Measurements from ENCODE around the gene TMEM250.
A peak's percentile ranks its signal among the peaks of the same experiment; 100 is the strongest.
"Not testable (repeated sequence)": the region's sequence is repeated elsewhere in the genome, so short reads cannot be mapped to it uniquely, and the experiment has no call there.

The TMEM250 gene

DNA sequence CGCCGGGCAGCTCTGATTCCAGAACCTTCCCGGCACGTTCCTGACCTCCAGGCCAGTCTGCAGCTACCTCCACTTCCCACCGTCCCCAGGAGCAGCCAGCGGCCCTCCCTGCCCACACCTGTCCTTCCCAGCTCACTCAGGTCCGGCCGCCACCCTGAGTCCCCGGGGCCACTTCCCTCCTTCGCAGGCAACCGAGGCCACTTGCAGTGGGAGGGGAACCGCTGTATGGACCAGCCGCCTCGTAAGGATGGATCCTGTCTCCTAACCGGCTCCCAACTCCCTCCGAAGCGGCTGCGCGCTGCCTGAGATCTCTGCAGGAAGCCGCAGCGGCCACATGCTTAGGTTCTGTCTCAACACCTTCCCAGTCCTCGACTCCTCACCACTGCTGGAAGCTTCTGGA is 7.5 kb downstream of the TMEM250 start:
- DNase-seq (ENCODE audit: low read depth in 2 of 2), result no peak

DNA sequence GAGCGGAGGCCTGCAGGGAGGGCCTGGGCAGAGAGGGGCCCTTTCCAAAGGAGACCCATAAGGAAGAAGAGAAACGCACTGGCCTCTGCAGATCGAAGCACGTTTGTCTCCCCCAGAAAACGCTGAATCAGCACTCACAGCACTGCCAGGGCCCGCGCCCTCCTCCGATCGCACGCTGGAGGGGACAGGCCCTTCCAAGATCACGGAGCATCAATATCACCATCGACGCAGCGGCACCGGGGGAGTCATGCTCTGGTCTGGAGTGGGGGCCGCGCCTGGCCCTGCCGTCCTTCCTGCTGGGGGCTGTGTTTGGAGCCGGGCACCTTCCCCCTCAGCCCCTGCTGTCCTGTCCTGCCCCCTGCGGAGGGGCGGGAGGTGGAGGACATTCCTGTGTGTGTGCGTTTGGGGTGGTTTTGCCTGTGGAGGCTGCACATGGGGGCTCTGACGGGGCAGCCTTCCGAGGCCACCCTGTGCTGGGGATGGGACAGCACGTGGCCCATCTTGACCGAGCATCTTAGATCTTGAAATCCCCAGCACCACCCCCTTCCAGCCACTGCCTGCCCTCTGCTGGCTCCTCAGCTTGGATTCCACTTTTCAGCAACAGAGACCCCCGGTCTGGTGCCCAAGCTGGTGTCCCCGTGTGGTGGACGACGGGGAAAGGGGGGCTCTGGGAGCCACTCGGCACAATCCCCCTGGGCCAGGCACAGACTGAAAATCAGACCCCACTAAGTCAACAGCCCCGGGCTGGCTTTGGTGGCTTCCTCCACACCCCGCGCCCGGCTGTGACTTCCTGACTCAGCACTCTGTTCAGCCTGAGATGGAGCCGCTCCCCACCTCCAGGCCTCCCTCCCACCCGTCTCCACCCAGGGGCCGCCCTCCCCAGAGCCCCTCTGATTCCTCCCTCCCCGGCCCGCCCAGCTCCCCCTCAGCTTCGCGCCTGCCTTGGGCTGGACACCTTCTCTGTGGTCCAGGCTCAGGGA is 8.3 kb downstream of the TMEM250 start:
- no peak for DNase-seq (ENCODE audit: low read depth in 2 of 2)

DNA sequence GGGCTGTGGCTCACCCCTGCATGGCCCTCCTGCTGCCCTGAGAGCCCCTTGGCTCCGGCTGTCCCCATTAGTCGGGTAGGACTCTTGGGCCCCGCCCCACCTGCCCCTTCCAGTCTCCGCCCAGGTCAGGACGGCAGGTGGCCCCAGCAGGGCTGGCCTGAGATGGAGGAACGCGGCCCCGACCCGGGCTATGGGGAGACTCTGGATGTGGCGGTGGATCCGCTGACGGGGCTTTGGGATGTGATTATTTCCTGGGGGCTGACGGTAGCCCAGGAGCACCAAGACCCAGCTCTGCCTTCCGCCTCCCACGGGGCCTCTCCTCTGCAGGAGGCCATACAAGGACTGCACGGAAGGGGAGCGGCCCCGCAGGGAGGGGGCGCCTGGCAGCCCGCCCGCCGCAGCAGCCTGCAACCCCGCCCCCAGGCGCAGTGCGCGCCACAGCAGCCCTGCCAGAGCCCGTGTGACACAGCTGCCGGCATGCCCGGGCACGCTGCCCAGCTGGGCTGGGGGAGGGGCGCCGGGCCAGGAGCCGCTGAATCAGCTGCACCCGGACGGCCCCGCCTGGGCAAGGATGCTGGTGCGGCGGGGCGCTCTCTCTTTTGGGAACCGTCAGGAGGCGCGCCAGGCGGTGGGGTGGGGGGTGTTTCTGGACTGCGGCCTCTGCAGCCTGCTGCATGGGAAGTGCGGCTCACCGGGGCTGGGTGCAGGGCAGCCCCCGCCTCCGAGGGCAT is 9.2 kb downstream of the TMEM250 start:
- peak; percentile 78 to 85 for DNase-seq (ENCODE audit: low read depth in 2 of 2)

DNA sequence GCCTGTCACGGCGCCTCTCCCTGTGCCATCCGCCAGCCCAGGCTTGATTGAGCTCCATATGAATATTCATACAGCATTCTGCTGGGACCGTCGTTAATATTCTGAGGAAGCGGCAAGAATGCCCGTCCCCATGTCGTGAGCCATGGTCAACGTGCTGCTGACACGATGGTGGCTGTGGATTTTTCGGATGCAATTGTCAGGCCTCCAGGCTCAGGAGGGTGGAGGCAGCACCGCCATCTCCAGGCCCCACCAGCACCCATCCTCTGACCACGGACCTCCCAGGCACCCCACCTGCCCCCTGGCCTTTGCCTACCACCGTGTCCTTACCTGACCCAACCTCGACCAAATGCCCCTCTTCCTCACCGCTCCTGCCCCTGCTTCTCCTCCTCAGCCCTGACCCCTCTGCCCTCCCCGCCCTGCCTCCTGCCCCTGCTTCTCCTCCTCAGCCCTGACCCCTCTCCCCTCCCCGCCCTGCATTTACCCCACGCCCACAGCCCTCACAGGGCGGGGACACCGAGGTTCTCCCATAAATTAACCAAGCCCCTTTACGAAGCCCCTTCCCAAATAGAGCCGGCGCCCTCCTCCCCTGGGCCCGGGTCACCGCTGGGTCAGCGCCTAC is 9.9 kb downstream of the TMEM250 start:
- no peak for DNase-seq (ENCODE audit: low read depth in 2 of 2)

DNA sequence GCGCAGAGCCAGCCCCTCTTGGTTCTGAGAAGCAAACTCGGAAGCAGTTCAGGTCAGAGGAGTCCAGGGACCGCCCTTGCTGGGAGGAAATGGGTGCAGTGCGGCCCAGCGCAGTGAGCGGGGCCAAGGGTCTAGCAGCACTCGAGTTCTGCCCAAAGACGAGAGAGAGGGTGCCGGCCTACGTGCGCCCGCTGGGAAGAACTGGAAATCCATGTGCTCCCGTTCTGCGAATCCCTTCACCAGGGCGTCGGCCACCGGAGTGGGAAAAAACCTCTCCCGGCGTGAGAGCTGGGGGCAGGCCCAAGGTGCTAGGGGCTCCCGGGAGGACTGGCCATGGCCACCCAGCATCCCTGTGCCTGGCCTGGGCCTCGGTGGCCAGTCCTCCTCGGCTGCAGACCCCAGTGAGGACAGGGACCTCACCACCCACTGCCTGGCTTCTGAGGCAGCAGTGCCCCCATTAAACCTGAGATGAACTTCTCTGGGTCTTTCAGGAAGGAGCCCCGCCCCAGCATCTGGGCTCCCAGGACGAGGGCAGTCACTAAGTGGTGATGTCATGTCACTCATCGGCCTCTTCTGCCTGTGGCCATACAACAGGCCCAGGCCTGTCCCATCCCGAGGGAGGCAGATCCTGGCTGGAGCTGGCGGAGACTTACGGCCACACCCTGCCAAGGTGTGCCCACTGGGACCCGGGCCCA is 10.6 kb downstream of the TMEM250 start:
- no peak for DNase-seq (ENCODE audit: low read depth in 2 of 2)

DNA sequence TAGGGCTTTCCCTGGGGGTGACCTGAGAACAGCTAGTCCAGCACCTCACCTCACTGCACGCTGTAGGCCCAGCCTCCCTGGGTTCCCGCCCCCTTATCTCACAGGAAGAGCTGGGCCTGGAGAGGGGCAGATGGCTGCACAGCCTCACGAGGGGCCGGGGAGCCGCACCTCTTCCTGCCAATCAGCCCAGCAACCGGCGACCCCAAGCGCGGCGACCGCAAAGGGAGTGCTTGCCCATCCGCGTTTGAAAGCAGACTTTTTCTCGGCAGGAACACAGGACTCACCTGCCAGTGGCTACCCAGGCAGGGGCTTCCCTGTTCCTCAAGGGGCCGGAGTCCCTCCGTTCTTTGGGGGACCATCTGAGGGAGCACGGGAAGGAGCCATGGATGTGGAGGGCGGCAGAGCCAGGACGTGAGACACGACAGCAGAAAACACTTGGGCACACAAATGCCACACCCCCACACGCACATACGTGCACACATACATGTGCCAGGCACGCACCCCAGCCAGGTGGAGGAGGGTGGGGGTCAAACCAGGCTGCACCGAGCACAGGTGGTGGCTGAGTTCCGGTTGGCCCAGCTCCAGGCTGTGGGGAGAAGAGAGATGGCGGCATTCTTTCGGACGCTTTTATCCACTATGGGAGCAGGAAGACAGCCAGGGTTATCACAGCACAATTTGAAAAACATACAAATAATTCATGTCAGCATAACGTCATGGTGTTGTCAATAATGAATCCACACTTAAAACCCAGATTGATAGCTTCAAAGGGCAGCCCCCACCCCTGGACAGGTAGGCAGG is 11.3 kb downstream of the TMEM250 start:
- no peak for DNase-seq (ENCODE audit: low read depth in 2 of 2)

DNA sequence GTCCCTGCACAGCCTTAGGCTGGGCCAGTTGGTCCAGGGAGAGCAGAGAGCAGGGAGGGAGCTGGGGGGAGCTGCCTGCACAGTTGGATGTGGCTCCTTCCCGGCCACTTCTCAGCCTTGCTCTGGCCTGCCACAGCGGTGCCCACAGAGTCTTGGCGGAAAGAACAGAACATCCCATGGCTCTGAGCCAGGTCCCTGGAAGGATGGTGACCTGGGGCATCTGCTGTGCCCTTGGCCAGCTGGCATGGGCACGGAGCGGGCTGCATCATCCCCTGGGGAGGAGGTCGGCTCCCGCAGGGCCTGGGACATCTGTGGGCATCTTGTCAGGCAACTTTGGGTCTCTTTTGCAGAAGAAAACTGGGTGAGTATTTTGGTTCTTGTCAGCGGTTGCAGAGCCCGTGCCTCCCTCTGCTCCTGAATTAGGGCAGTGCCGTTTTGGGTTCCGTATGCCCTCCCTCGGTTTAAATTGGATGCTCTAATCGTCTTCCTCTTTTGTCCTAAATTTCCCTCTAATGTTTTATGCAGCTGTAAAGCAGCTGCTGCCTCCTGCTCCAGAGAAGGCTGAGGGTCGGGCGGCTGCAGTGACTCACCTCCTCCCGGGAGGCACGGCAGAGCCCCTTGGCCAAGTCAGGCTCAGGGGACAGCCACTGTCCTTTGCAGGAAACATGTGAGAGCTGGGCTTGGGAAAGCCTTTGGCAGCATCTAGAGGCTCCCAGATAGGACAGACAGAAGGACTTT is 13.1 kb downstream of the TMEM250 start:
- no peak for DNase-seq (ENCODE audit: low read depth in 2 of 2)

DNA sequence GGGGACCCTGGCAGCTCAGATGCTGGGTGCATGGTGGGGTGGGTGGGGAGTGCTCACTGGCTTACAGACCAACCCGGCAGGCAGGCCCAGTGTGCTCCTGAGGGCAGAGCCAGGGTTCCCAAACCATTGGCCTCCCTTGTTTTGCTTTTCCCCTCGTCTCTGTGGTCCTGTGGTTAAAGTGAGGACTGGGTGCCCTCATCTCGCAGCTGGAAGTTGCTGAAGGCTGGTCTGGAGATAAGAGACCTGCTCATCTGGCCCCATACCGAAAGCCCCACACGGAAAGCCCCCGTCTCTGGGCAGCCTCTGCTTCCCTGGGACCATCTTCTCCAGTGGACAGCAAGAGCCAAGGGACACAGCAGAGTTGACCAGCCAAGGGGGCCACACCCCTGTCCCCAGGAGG is 13.8 kb downstream of the TMEM250 start:
- DNase-seq (ENCODE audit: low read depth in 2 of 2), result no peak

DNA sequence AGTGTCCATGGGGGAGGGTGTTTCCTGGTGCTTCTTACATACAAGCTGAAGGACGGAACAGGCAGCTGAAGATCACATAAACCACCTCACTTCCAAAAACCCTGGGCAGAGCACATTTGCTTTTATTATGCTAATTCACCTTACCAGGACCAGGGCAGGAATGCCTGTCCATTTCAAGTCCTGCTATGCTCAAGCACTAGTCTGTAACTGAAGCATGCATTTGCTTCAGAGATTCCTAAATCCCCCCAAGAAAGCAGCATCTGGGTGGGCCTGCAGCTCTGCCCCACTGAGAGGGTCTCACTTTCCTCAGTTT is 14.2 kb downstream of the TMEM250 start:
- no peak for DNase-seq (ENCODE audit: low read depth in 2 of 2)

DNA sequence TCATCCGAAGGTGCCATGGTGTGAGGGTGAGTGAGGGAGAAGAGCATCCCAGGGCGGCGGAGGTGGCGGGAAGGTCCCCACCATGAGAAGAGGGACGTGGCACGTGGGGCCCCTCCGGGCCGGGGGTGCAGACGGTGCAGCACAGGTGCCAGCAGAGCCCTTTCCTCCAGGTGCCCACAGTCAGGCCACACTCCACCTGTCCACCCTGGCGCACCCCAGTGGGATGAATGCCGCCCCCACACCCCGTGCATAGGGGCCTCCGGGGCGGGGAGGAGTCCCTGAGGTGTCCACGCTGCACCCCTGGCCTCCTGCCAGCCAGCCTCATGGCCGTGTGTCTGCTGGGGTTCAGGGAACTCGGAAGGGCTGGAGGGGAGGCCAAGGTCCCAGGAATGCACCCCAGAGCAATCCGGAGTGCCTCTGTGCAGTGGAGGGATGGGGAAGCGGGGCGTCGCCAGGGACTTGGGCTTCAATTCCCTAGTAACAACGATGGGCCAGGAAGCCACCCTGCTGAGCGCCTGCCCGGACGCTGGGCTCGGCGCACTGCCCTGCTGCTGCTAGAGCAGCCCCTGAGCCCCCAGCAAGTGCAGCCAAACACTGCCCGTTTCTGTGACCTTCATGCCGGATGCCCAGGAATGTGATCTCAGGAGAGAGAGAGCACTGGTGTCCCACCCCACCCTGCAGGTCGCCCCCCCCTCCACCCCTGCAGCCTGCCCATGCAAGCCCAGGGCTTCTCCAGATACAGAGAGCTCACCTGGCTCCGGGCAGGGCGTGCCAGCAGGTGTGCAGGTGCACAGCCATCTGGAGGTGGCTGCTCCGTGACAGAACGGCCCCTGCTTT is 14.8 kb downstream of the TMEM250 start:
- no peak for DNase-seq (ENCODE audit: low read depth in 2 of 2)

DNA sequence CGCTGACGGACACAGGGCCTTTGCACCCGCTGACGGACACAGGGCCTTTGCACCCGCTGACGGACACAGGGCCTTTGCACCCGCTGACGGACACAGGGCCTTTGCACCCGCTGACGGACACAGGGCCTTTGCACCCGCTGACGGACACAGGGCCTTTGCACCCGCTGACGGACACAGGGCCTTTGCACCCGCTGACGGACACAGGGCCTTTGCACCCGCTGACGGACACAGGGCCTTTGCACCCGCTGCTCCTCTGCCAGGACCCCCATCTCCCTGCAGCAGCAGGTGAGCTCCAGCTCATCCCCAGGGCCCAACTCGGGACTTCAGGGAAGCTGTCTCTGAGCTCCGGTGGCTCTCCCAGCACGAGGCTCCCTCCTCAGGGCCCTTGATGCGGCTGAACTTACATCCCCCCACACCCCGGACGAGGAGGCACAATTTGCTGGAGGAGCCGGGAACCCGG is 17.0 kb downstream of the TMEM250 start:
- DNase-seq (ENCODE audit: low read depth in 2 of 2), result not testable (repeated sequence)

DNA sequence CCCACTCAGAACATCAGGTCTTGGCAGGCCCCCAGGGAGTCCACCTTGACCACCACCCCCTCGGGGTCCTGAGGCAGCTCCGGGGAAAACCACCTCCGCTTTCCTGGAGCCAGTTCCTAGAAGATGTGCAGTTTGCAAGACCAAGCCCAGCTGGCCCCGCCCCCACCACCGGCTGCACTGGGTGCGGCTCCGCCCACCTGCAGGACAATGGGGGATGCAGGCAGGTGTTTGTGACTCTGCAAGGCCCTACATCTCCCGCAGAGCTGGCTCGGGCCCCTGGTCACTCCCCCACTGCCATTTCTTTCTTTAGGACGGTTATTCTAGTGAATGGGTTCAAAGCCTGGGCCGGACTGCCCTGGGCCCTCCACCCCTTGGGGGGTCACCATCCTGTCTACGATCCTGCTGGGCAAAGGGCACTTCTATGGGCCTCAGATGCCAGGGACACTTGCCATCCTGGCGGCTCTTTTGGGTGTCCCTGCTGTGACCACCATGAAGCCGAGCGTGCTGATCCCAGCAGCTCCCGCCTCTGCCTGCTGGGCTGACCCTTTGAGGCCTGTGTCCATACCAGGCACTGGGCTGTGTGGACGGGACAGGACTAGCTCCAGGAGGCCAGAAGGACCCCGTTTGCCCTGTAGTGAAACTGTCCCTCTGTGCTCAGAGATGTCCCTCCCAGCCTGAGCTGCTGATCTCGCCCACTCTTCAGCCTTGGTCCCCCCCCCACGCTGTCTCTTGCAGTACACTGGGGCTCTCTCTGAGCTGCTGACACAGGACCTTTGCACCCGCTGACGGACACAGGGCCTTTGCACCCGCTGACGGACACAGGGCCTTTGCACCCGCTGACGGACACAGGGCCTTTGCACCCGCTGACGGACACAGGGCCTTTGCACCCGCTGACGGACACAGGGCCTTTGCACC is 17.7 kb downstream of the TMEM250 start:
- DNase-seq (ENCODE audit: low read depth in 2 of 2), result no peak

DNA sequence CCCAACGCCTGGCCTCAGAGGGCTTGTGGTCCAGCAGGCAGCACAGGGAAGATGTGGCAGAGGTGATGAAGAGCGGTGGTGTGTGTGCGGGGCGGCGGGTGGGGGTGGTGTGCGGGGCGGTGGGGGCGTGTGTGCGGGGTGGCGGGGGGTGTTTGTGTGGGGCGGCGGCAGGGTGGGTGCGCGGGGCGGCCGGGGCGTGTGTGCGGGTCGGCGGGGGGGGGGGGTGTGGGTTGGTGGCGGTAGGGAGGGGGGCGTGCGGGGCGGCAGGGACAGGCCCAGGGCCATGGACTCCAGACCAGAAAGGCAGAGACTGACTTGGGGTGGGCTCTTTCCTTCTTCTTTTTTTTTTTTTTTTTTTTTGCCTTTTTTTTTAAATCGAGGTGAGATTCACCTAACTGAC is 19.1 kb downstream of the TMEM250 start:
- DNase-seq (ENCODE audit: low read depth in 2 of 2), result no peak

DNA sequence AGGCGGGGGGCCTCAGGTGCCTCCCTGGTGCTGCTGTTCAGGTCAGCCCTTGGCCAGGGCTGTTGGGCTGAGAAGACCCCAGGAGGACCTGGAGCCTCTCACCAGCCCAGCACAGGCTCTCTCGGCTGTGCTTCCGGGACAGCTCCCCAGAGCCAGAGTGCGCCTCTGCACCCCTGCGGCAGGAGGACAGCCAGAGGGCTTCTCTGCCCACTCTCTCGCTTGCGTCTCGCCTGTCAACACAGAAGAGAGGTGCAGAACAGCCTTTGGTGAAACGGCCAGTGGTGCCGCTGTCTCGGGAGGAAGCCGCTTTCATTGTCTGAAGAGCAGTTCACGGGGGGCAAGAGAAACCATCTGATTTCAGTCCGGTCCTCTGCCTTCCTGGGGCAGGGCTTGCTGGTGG is 19.8 kb downstream of the TMEM250 start:
- DNase-seq (ENCODE audit: low read depth in 2 of 2), result no peak

DNA sequence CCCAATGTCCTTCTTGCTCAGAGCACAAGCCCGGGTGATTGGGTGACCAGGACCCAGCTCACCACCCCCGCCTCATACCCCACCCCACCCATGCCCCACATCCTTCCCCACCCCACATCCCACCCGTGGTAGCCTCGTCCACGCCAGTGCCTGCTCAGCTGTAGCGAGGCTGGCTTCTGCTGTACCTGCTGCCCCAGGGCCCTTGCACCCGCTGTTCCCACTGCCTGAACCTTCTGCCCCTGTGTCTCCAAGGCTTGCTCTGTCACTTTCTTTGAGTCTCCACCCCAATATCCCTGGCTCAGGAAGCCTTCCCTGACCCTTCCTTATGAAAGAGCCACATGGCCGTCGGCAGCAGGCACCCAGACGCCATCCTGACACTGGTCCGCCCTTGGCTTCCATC is 20.5 kb downstream of the TMEM250 start:
- DNase-seq (ENCODE audit: low read depth in 2 of 2), result no peak

DNA sequence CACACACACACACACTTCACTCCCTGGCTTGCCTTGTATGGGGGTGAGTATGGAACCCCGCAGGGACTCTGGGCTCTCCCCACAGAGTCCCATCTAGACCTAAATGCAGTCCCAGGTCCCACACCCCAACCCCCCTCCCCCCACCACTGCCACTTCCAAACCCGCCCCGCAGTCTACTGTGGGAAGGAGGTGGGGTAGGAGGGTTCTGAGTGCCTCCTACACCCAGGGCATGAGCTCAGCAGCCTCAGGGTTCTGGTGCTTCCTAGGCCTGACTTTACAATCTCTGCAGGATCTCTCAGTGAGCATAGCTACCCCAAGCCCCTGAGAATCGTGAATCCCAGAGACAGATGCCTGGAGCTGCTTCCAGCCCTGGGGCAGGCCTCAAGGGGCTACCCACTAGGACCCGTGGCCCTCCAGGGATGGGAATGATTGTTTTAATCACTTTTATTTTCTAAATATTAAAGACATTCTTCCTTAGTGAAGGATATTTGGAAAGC is 22.1 kb downstream of the TMEM250 start:
- DNase-seq (ENCODE audit: low read depth in 2 of 2), result no peak

DNA sequence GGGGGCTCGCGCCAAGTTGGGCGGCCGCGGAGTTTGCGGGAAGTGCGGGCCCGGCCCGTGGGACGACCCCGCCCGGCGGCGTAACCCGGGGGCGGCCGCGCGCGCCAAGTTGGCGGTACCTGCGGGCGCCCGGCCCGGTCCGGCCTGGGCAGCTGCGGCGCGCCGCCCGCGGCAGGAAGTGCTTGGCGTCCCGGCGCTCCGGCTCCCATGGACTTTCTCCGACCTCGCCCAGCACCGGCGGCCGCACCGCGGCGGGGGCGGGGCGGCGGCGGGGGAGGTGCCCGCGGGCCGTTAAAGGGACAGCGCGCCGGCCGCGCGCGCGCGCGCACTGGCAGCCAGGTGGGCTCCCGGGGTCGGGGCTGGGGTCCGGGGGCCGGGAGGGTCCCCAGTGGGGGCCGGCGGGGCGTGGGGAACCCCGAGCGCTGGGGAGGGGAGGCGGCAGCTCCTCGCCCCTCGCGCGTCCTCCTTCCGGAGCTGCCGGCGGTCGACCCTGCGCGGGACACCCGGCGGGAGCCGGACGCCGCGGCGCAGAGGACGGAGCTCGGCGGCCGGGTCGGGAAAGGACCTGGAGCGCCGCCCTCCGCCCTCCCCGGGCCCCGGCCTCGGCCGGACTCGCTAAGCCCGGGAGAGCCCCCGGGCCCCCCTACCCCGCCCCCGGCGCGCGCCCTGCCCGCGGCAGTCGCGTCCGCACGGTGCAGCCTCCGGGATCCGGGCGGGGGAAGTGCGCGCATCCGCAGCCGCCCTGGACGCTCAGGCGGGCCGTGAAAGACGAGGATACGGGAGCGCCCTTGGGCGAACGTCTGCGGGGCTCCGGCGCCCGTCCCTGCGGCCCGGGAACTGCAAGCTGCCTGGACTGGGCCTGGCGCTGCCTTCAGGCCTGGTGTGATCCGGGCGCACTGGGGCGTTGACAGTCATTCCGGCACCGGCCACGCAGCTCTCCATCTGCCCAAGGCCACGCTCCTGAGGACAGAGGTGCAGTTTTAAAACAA is 23.3 kb downstream of the TMEM250 start, which contains the start of gene NACC2:
Gene NACC2 (minus strand): TSS at position 220 of the 989 bp plus-strand sequence. CDS start 44,768 bp downstream, outside the sequence.
- no peak for DNase-seq (ENCODE audit: low read depth in 2 of 2)

Measured in activated CD8-positive, alpha-beta memory T cell treated with anti-CD3 and anti-CD28 coated beads for 4 hours (primary cell).